ENCODE data around the gene PEX14. TPM values are rescaled to one million over a fixed set of nuclear protein-coding genes. Genes with fewer than 3 reads are reported as not detected.

The PEX14 gene
- polyA plus RNA-seq, 1 donor from 2014 or later: 13.5 TPM

DNA sequence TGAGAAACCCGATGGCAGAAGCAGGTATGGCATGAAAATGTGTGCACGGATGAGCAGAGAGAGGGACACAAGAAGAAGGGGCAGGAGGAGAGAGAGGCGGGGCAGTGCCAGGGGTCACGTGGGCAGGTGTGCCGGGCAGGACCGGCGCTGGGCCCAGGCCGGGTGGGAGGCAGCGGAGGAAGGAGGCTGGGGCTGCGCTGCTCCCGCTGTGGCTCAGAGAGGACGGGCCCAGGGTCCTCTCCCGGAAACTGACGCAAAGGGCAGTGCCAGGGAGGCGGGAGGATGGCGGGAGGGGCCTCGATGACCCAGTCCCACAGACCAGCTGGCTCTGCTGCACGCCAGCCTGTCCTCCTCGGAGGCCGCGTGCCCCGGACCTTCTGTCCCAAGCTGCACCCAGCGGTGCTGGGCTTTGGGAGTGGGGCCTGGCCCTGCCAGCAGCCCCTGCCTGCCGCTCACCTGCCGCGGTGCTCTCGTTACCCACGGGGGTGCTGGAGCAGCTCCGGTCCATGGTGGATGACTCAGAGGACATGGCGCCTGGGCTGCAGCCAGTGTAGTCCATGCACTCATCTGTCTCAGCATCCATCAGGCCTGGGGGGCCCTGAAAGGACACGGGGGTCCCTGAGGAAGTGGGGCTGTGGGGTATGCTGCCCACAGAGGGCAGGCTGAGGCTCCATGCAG lies 167.8 kb downstream of the PEX14 start:
- H3K4me3 ChIP-seq (ENCODE audit: low read length): no peak overlapping the region
- H3F3A ChIP-seq (ENCODE audit: insufficient read depth, low read length, poor library complexity, severe bottlenecking): no peaks in the 10 kb centered on the region
- no peaks in the 10 kb centered on the region for H3K36me3 ChIP-seq (ENCODE audit: insufficient read depth, low read length)
- H2AFZ ChIP-seq (ENCODE audit: low read depth, low read length): no peak overlapping the region
- H3K9me2 ChIP-seq (ENCODE audit: insufficient read depth, low read length): no peaks in the 10 kb centered on the region
- no peak overlapping the region for H3K27ac ChIP-seq (ENCODE audit: low read length)
- no peaks in the 10 kb centered on the region for H4K20me1 ChIP-seq (ENCODE audit: insufficient read depth)
- H3K27me3 ChIP-seq (ENCODE audit: insufficient read depth, low read depth, low read length): no peaks in the 10 kb centered on the region
- no peak overlapping the region for H3K4me2 ChIP-seq (ENCODE audit: low read length)
- TF ChIP-seq EP300 (conservative IDR thresholded peaks at IDR 0.05; ENCODE audit: poor library complexity, severe bottlenecking) (no peak), RAD21 (conservative IDR thresholded peaks at IDR 0.05) (no peak), SMC3 (conservative IDR thresholded peaks at IDR 0.05; ENCODE audit: poor library complexity) (no peak), MXI1 (conservative IDR thresholded peaks at IDR 0.05; ENCODE audit: poor library complexity, severe bottlenecking) (no peak), TAF1 (IDR thresholded peaks at IDR 0.05; ENCODE audit: low read depth) (no peak), POLR2AphosphoS5 (IDR thresholded peaks at IDR 0.05) (no peak), EZH2 (IDR thresholded peaks at IDR 0.05; ENCODE audit: borderline replicate concordance, insufficient read depth, low read length, poor library complexity, severe bottlenecking) (no peak)
- TF ChIP-seq, protein P1, sequence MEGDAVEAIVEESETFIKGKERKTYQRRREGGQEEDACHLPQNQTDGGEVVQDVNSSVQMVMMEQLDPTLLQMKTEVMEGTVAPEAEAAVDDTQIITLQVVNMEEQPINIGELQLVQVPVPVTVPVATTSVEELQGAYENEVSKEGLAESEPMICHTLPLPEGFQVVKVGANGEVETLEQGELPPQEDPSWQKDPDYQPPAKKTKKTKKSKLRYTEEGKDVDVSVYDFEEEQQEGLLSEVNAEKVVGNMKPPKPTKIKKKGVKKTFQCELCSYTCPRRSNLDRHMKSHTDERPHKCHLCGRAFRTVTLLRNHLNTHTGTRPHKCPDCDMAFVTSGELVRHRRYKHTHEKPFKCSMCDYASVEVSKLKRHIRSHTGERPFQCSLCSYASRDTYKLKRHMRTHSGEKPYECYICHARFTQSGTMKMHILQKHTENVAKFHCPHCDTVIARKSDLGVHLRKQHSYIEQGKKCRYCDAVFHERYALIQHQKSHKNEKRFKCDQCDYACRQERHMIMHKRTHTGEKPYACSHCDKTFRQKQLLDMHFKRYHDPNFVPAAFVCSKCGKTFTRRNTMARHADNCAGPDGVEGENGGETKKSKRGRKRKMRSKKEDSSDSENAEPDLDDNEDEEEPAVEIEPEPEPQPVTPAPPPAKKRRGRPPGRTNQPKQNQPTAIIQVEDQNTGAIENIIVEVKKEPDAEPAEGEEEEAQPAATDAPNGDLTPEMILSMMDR (IDR thresholded peaks at IDR 0.05; ENCODE audit: poor library complexity, severe bottlenecking): no peak
- TF ChIP-seq, protein P2, sequence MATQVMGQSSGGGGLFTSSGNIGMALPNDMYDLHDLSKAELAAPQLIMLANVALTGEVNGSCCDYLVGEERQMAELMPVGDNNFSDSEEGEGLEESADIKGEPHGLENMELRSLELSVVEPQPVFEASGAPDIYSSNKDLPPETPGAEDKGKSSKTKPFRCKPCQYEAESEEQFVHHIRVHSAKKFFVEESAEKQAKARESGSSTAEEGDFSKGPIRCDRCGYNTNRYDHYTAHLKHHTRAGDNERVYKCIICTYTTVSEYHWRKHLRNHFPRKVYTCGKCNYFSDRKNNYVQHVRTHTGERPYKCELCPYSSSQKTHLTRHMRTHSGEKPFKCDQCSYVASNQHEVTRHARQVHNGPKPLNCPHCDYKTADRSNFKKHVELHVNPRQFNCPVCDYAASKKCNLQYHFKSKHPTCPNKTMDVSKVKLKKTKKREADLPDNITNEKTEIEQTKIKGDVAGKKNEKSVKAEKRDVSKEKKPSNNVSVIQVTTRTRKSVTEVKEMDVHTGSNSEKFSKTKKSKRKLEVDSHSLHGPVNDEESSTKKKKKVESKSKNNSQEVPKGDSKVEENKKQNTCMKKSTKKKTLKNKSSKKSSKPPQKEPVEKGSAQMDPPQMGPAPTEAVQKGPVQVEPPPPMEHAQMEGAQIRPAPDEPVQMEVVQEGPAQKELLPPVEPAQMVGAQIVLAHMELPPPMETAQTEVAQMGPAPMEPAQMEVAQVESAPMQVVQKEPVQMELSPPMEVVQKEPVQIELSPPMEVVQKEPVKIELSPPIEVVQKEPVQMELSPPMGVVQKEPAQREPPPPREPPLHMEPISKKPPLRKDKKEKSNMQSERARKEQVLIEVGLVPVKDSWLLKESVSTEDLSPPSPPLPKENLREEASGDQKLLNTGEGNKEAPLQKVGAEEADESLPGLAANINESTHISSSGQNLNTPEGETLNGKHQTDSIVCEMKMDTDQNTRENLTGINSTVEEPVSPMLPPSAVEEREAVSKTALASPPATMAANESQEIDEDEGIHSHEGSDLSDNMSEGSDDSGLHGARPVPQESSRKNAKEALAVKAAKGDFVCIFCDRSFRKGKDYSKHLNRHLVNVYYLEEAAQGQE (IDR thresholded peaks at IDR 0.05; ENCODE audit: borderline replicate concordance): no peak
- no peaks in the 10 kb centered on the region for H3K79me2 ChIP-seq (replicated peaks; ENCODE audit: insufficient read depth, low read length)
- no peak overlapping the region for H3K9ac ChIP-seq (ENCODE audit: low read length)
- H3K9me3 ChIP-seq (ENCODE audit: low read length): peaks cover 3% of the 10 kb centered on the region

DNA sequence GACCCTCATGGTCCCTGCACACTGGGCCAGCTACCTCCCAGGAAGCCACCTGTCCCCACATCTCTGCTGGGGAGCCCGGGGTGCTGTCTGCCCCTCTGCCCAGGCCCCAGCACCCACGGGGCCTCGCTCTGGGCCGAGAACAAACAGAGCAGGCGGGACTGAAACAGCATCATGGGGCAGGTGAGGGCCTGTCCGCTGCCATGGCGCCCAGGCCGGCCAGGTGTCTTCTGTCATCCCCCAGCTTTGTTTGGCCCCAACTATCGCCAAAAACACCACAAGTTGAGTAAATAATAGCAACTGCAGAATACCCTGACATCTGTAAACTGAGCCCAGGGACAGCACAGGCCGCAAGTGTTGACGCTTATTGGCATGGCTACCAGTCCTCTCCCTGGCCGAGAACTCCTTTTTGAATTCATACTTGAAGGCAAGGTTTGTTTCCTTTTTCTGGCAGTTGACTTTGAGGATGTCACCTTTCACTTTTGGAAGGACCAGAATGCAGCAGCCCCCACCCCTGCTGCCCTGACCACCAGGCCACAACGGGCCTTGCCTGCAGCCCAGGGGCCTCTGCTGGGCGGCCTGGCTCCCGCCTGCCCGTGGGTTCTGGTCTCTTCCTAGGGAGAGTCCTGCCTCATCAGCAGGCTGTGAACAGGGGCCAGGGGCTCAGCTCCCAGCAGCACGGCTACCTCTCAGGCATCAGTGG lies 169.0 kb downstream of the PEX14 start:
- Histone ChIP-seq H3K36me3 (ENCODE audit: insufficient read depth, low read length) (no peaks in the 10 kb centered on the region), H3K4me2 (ENCODE audit: low read length) (no peak overlapping the region), H3K9ac (ENCODE audit: low read length) (no peak overlapping the region), H4K20me1 (ENCODE audit: insufficient read depth) (no peaks in the 10 kb centered on the region), H3K4me3 (ENCODE audit: low read length) (no peak overlapping the region), H3F3A (ENCODE audit: insufficient read depth, low read length, poor library complexity, severe bottlenecking) (no peaks in the 10 kb centered on the region), H3K79me2 (replicated peaks; ENCODE audit: insufficient read depth, low read length) (no peaks in the 10 kb centered on the region), H3K9me2 (ENCODE audit: insufficient read depth, low read length) (no peaks in the 10 kb centered on the region), H3K9me3 (ENCODE audit: low read length) (peaks cover 3% of the 10 kb centered on the region), H3K27me3 (ENCODE audit: insufficient read depth, low read depth, low read length) (no peaks in the 10 kb centered on the region), H3K27ac (ENCODE audit: low read length) (no peak overlapping the region), H2AFZ (ENCODE audit: low read depth, low read length) (no peak overlapping the region)
- TF ChIP-seq MXI1 (conservative IDR thresholded peaks at IDR 0.05; ENCODE audit: poor library complexity, severe bottlenecking) (no peak), RAD21 (conservative IDR thresholded peaks at IDR 0.05) (no peak), SMC3 (conservative IDR thresholded peaks at IDR 0.05; ENCODE audit: poor library complexity) (no peak), EZH2 (IDR thresholded peaks at IDR 0.05; ENCODE audit: borderline replicate concordance, insufficient read depth, low read length, poor library complexity, severe bottlenecking) (no peak), TAF1 (IDR thresholded peaks at IDR 0.05; ENCODE audit: low read depth) (no peak), EP300 (conservative IDR thresholded peaks at IDR 0.05; ENCODE audit: poor library complexity, severe bottlenecking) (no peak), POLR2AphosphoS5 (IDR thresholded peaks at IDR 0.05) (no peak)
- TF ChIP-seq, protein P2 (IDR thresholded peaks at IDR 0.05; ENCODE audit: borderline replicate concordance): no peak
- TF ChIP-seq, protein P1 (IDR thresholded peaks at IDR 0.05; ENCODE audit: poor library complexity, severe bottlenecking): no peak
